Measurements from ENCODE around the gene FOXD3.

Gene FOXD3

DNA sequence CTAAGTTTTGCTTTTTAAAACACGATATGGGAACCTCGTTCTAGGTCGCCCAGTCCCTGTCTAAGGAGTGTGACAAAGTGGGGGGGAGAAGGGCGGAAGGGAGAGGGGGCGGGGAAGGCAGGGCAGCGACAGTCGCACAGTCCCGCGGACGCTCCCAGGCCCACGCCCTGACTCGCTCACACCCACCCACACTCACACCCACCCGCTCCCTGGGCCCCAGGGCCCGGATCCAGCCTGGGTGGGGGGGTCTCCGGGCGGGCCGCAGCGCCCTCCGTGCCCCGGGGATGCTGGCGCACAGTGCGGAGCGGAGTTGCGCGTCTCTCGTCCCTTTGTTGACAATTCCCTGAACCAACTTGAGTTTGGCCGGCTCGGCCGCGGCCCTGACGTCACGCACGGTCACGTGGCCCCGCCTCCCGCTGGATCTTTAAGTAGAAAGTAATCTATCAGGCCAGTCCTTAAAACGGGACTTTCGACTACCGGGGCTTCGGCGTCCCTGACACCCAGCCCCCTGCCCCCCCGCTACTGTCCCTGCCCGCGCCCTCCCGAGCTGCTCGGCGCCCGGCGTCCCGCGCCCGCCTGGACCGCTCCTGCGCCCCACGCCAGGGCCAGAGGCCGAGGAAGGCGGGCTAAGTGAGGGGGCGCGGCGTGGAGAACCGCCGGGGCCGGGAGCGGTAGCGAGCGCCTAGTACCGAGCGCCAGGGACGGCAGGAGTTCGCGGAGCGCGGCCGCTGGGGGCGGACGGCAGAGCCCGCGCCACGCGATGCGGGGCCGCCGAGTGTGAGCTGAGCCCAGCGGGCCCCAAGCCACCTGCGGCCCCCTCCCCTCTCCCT is at the start of gene FOXD3:
Gene FOXD3, plus strand, starts transcription at position 454 of the 830 bp plus-strand sequence. CDS start 492 bp downstream, outside the sequence.
- in situ Hi-C loops (cut with MboI; ENCODE audit: low sequenced_read_pairs), result no loop called here

DNA sequence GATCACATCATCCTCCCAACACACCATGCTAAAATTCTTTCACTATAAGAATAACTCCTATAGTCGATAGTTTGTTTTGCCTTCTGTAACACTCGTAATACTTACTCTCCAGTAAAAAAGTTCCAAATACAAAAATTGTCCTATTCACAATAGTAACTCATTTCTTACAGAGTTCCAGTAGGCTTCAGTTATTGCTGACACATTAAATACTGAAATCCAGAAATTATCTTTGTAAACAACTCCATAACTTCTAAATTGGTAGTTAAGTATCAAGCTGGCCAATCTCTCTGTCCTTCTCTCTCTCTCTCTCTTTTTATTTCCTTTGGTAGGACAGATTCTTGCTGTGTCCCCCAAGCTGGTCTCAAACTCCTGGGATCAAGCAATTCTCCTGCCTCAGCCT is 49.6 kb upstream of the FOXD3 start:
- in situ Hi-C loops (cut with MboI; ENCODE audit: low sequenced_read_pairs), result no loop called here

DNA sequence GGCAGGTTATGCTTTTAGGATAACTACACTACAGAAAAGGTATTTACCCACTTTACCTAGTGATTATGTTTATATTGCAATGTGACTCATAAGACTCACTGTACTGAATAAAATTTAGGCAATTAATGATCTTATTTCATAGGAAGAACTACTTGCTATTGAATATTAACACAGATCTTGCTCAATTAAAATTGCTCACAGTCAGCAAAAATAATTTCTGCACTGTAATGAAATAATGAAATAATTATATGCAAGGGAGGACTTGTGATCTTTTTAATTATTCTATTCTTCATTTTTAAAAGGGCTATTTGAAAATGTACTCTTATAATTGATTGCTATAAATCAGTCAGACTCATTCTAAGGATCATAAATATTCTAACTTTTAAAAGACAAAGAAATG is 48.0 kb upstream of the FOXD3 start:
- in situ Hi-C loops (cut with MboI; ENCODE audit: low sequenced_read_pairs), result no loop called here

GRCh38 chr1:63274979-63275378 is 47.4 kb upstream of the FOXD3 start:
- in situ Hi-C loops (cut with MboI; ENCODE audit: low sequenced_read_pairs), result no loop called here

DNA sequence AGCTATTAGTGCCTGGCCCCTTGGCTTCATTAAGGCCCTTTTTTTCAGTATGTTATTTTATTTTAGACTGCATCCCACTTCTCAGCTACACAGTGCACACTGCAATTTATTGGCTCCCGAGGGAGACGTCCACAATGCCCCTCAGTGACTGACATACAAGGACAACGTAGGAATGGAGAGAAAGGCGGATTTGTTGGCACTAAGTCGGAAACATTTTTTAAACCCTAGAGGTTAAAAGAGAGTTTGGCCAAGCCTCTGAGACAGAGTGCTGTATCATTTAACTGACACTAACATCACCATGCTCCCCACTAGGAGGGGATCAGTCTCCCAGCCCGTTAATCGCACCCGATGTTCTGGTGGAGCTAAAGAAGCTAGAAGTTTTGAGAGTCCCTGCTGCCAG is 45.7 kb upstream of the FOXD3 start:
- in situ Hi-C loops (cut with MboI; ENCODE audit: low sequenced_read_pairs), result no loop called here

- in situ Hi-C loops (cut with MboI; ENCODE audit: low sequenced_read_pairs), result no loop called here
These were observed 44.9 kb upstream of the FOXD3 start for GRCh38 chr1:63277195-63278192.

- in situ Hi-C loops (cut with MboI; ENCODE audit: low sequenced_read_pairs), result no loop called here
These were observed 40.6 kb upstream of the FOXD3 start for GRCh38 chr1:63281753-63282152.

DNA sequence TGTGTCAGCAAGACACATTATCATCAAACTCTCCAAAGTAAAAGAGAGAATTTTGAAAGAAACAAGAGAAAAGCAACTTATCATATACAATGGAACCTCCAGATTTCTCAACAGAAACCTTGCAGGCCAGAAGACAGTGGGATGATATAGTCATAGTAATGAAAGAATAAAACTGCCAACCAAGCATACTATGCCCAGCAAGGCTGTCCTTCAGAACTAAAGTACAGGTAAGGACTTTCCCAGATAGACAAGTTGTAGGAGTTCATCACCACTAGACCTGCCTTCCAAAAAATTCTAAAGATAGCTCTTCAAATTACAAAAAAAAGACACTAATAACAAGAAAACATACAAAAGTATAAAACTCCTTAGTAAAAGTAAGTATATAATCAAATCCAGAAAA is 33.2 kb upstream of the FOXD3 start:
- in situ Hi-C loops (cut with MboI; ENCODE audit: low sequenced_read_pairs), result no loop called here

GRCh38 chr1:63294803-63295594 is 27.4 kb upstream of the FOXD3 start:
- in situ Hi-C loops (cut with MboI; ENCODE audit: low sequenced_read_pairs), result no loop called here

DNA sequence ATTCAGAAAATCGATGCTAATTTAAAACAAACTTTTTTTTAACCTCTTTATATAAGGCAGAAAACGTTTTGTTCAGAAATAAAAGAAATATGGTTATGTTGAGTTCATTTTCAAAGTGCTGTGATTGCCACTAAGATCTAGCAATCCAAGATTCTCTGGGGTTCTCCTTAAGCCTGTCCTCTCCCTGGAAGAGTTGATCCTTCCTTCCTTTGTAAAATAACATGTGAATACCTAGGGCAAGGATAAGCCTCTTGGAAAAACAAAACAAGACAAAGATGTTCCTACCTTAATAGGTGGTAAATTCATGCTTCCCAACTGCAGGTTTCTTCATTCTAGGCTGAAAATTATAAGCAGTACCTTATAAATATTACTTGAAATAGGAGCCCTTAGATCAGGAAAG is 18.0 kb upstream of the FOXD3 start:
- in situ Hi-C loops (cut with MboI; ENCODE audit: low sequenced_read_pairs), result no loop called here

- in situ Hi-C loops (cut with MboI; ENCODE audit: low sequenced_read_pairs), result no loop called here
These were observed 17.3 kb upstream of the FOXD3 start for GRCh38 chr1:63305043-63305442.

- in situ Hi-C loops (cut with MboI; ENCODE audit: low sequenced_read_pairs), result no loop called here
These were observed 15.1 kb upstream of the FOXD3 start for GRCh38 chr1:63307196-63307794.

DNA sequence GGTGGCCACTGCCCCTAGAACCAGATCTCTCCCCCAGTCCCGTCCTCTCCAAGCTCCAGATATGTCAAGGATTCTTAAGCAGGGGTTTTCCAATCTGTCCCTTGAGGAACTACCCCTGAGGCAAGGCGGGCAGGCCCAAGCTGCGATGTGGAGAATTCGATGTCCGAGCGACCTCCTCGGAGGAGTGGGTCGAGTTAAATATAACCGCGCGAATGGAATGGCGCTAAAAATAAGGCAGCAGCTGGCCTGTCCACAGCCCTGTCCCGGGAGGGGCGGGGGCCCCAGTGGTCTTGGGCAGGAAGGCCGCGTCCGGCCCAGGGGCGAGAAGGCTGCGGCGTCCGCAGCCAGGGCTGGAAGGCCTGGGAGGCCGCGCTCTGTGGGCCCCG is 5.8 kb upstream of the FOXD3 start:
- in situ Hi-C loops (cut with MboI; ENCODE audit: low sequenced_read_pairs), result no loop called here

DNA sequence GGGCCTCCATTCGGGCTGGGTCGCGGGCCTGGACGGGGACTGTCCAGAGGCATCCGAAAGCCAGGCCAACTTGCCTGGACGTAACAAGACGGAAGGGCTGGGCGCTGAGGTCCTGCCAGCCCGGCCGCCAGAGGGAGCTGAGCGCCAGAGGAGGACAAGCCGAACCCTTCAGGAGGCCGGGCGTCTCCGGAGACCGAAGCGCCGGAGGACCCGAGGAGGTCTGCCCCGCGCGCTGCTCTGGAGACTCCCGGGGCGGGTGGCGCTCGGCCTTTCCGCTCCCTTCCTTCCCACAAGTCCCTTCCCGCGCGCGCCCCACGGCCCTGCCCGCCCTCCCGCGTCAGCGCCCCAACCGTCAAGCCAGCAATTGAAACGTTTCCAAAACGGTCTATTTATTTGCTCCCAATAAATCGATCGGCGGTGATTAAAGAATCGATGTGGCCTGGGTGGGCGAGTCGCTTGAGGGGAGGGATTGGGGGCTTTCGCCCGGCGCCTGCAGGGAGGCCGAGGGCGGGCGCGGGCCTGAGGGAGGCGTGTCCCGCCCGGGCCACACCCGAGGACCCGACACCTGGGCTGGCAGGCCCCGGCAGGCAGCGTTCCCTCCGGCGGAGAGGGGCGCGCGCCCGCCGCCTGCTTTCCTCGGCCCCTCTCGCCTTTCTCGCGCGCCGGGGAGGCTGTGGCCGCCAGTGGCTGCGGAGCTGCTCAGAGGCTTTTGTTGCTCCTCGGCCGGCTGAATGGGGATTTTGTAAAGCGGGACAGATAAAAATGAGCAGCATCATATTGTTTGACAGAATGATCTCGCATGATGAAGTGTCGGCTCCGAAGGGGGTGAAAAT is 5.2 kb upstream of the FOXD3 start:
- in situ Hi-C loops (cut with MboI; ENCODE audit: low sequenced_read_pairs), result no loop called here

DNA sequence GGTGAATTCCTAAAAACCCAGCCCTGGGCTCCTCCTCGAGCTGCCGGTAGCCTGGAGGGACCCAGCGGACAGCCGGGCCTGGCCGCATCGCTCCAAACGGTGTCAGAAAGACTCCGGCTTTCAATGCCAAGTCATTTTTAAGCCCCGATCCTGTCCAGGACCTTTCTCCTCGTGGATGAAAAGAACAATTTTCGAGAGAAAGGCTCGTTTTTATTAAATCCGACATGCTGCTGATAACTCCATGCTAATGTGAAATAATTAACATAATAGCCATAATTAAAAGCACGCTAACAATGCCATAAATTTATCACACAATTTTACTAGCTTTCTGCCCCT is 4.6 kb upstream of the FOXD3 start:
- in situ Hi-C loops (cut with MboI; ENCODE audit: low sequenced_read_pairs), result no loop called here

GRCh38 chr1:63318201-63318979 is 4.0 kb upstream of the FOXD3 start:
- in situ Hi-C loops (cut with MboI; ENCODE audit: low sequenced_read_pairs), result no loop called here

DNA sequence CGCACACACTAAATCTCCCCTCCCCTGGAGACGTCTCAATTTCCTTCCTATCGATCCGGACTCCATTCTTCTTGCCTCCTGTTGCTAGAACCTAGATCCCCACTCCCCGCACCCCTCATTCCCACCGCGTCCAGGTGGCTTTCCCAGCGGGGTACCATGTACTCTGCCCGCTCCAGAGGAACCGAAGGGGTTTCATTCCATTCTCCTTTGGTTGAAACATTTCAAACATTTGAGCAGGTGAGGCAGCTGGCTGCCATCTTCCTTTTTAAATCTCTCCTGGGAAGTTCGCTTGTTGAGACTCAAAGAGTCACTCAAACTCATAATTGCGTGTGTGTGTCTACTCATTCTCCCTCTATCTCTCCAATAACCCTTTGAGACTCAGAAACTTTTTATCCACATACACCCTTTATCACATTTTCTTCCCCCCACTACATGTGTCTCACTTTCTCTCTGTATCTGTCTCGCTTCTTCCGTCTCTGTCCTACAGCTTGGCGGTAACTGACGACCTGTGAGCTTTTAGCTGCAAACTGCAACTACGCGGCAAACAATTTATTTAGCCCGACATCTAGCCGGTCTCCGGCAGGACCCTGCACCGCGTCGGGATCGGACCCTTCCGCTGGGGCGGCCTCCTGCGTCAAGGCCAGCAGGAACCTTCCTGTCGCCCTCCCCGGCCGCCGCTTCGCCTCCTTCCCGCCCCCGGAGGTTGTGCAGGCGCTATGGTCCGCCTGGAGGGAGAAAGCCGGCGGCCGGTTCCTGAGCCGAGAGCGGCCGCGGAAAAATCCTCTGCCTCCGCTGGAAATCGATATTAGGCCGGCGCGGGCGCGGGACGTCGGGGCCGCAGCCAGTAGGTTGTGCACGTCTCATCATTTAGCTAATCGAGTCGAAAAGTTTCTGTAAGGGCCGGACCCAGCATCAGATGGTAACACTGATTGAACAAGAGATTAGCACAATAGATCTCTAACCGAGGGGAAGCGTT is 3.0 kb upstream of the FOXD3 start:
- in situ Hi-C loops (cut with MboI; ENCODE audit: low sequenced_read_pairs), result no loop called here
